Measurements from ENCODE around the gene KCNMB2.
"Not testable (repeated sequence)": the region's sequence is repeated elsewhere in the genome, so short reads cannot be mapped to it uniquely, and the experiment has no call there.

Gene KCNMB2

DNA sequence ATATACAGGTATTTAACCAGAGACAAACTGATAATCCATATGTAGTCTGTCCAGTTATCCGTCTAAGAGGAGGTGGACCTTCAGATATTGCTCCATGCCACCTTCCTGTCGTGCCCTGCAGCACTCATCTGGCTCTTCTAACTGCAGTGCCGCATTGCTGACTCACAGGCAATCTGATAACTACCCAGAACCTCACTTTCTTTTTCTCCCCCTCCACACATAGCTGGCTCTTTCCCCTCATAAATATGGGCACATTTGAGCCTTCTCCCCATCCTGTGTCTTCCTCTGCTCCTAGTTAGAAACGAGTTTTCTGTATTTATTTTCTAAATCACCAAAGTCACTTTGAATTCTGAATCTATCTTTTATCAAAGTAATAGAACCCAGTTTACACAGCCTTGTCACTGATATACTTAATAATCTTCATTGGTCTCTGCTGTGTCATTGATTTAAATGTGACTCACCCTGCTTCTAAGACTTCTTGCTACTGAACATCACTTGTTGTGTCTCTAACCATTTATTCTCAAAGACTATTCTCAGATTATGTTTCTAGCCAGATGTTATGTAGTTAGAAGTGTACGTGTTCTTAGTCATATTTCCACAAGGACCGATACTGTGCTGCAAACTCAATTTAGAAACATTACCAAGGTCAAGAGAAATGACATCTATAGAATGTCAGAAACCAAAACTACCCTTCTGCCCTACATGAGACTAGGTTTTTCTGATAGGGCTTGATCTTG, 17.4 kb upstream of the KCNMB2 start:
- DNase-seq (ENCODE audit: extremely low read depth in 1 of 2, low read depth in 1 of 2) = no peak

DNA sequence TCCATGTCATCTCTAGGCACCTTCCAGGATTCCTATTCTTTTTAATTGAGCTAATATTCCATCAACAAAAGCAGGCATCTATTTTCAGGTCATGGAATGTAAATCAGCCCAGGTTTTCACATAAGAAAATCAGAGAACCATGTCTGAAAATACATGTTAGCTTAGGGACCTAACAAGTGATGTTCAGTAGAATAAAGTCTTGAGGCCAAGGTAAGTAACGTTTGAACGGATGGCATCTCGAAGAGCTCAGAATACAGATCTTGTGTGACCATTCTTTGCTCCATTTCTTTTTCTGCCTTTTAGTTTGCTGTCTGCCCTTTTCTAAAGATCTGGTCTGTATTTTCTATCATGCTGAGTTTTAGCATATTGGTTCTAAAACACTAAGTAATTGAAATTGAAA, 16.5 kb upstream of the KCNMB2 start:
- DNase-seq (ENCODE audit: extremely low read depth in 1 of 2, low read depth in 1 of 2) = no peak

DNA sequence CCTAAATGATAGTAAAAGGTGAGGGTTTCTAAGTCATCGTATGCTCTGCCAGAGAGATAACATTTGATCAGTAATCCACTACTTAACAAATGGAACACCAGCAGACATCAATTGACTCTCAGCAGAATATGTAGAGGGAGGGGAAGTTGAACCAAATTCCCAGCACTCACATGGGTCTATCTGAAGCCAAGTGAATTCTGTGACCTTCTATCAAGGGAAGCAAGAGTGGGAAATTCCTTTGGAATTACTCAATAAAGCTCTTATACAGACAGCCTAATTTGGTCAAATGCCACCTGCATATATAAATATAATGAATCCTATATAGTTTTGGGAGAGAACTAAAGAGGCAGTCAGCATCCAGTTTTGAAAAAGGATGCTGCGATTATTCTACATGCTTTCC, 15.8 kb upstream of the KCNMB2 start:
- no peak for DNase-seq (ENCODE audit: extremely low read depth in 1 of 2, low read depth in 1 of 2)

DNA sequence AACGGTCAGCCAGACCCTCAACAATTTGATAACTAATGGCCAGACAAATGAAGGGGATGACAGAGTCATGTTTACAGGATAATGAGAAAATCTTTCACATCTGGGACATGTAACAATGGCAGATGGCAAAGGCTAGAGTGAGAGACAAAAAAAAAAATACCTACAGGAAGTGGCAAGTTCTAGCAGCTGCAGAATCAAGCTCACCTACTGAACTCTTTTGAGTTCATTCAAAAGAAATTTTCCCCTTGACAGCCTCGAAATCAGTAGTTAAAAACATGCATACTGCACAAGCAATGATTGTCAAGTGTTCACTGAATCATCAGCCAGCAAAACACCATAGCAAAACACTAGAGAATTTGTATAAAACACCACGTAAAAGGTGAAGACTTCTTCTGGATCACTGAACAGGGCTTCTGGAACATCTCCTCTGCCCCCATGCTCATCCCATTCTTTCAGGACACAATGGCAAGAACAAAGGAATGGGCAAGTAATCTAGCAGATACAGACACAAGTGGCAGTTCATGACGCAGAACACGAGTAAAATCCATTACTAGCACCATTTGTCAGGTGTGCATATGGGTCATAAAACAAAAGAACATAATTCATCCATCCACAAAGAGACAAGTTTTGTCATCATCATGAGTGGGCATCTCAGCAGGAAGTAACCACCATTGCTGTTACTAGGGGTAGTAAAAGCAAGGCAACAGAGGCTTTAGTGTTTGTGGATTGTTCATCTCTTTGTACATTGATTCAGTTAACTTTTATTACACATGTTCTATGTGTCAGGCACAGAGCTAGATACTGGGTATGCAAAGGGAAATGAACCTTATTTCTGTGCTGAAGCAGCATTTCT, 13.8 kb upstream of the KCNMB2 start:
- no peak for DNase-seq (ENCODE audit: extremely low read depth in 1 of 2, low read depth in 1 of 2)

DNA sequence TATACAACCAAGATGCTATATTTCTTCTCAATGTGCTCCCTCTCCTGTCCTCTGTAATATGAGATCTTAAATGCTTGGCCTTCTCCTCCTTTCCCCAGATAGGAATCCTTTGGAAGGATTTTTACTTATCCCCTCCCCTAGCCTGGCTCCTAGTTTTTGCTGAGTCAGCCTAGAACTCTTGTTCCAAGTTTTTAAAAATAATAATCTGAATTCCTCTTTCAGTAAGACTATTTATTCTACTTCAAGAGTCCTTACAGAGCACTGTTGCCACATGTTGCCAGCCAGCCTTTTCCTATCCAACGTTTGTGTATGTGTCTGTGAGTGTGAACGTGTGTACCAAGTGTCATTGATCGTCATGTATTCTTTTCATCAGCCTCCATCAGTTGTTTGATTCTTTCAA, 11.0 kb upstream of the KCNMB2 start:
- DNase-seq (ENCODE audit: extremely low read depth in 1 of 2, low read depth in 1 of 2) = no peak

DNA sequence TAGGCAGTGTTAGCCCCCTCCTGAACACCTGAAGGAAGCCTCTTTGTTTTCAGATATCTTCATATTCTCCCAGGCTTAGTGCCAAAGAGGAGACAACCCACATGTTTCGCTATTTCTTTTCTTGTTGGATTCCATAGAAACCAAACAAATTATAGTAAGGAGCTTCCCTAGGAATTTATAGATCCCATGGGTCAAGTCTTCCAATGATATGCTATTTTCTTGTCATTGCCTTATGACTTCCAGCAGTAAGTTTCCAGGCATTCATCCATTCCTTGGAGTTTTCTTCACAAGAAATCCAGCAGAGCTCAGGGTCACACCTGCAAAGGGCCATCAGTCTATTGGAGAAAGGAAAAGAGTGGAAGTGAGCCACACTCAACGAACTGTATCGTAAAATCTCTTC, 9.9 kb upstream of the KCNMB2 start:
- DNase-seq (ENCODE audit: extremely low read depth in 1 of 2, low read depth in 1 of 2) = no peak

DNA sequence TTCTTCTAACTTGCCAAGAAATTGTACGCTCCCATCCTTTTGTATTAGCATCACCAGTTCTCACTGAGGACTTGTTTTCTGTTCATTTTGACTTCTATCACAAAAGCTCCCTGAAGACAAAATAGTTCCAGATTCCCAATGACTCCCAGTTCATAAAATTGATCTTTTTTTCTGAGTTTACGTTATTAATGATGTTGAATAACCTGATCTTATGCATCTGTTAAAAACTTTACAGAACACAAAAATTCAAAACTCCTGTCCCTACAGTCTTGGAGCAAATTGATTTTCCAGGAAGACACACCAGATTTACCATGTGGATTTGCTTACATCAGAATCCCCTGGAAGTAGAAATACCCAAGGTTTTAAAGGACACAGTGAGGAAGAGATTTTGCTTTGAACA, 8.3 kb upstream of the KCNMB2 start:
- DNase-seq (ENCODE audit: extremely low read depth in 1 of 2, low read depth in 1 of 2) = no peak

DNA sequence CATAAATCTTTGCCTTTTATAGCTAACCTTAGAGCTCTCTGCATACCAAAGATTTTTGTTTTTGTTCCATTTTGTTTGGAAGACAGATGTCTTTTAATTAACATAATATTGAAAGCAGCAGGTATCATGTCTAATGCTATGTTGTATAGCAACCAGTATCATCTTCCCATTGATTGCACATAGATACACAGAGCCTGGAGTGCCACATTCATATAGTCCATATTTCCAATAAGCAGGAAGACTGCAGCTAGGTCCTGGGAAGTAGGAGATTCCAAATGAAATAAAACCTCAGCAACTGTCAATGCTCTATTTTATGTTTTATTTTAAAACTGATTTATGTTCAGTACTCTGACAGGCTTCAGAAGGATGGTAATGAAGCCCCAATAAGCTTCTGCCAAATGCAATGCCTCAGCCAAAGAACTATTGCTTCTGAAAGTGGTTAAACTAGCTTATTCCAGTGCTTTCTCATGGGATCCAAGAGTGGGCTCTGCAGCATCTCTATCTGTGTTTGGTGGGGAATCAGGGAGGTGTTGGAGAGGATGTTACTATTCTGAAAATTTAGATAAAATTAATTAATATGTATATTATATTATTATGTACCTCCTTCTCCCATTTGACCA, 6.5 kb upstream of the KCNMB2 start:
- no peak for DNase-seq (ENCODE audit: extremely low read depth in 1 of 2, low read depth in 1 of 2)

DNA sequence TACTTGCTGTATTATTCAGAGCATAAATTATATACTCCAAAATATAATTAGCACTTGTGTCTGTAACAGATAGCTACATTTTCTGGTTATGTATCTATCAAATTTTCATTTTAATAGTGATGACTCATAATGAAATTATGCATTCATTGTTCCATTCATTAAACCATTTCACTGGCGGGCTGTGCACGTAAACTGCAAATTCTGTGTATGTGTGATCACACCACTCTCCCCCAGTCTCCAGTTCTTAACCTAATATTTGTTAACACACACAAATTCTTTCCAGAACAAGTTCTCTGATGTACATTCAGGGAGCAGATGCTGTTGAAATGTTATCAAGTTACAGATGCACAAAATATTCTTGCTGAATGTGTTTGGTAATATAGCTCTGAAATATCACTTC, 3.8 kb upstream of the KCNMB2 start:
- DNase-seq (ENCODE audit: extremely low read depth in 1 of 2, low read depth in 1 of 2) = no peak

DNA sequence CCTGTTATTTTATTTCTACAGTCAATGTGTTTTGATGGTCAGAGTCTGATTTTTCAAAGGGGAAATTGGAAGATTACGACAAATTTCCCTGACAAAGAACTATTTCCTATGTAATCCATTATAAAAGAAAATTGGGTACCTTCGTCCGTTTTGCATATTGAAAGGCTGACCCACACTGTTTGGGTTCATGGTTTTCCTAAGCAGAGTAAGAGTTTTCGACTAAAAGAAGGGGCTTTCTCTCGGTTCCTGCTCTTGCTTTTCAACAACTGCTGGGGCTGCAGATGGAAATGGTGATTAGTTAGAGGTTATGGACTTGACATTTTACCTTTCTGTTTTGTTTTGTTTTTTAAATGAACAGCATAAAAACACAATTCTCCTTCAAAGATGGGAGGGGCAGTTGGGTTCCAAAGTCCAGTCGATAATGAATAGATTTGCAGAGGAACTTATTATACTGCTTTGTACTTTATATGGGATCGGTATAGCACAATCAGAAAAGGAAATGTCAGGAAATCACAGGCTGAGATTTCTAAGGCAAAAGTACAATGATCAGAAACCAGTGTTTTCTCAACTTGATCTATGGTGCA, 978 bp downstream of the KCNMB2 start:
- no peak for DNase-seq (ENCODE audit: extremely low read depth in 1 of 2, low read depth in 1 of 2)

DNA sequence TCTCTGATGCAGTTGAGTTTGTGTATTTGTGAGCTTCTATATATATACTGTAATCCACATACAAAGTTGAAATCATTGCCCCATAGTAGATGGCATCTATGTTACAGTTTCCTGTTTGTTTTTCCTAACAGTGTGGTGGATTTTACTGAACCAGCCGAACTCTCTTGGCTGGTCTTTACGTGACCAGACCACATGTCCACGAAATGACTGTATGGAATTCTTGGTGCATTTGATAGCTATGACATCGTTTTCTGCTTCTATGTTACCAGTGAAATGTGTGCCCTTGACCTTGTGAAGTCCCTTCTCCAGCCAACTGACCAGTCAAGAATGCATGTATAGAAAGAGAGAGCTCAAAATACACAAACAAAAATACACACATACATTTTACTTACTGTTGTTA, 1.8 kb downstream of the KCNMB2 start:
- DNase-seq (ENCODE audit: extremely low read depth in 1 of 2, low read depth in 1 of 2) = no peak

DNA sequence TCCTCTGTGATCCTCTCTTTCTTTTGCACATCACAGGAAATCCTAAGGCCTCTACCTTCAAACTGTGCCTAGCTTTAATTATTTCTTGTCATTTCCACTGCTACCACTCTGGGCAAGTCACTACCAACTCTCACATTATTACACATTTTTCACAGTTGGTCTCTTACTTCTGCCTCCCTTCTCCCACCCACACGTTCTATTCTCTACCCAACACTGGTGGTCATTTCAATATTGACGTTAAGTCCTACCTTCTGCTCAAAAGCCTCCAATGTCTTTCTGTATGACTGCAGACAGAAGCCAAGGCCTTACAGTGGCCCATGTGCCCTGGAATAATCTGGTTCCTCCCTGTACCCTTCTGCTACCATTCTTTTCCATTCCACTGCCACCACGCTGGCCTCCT, 3.9 kb downstream of the KCNMB2 start:
- no peak for DNase-seq (ENCODE audit: extremely low read depth in 1 of 2, low read depth in 1 of 2)

DNA sequence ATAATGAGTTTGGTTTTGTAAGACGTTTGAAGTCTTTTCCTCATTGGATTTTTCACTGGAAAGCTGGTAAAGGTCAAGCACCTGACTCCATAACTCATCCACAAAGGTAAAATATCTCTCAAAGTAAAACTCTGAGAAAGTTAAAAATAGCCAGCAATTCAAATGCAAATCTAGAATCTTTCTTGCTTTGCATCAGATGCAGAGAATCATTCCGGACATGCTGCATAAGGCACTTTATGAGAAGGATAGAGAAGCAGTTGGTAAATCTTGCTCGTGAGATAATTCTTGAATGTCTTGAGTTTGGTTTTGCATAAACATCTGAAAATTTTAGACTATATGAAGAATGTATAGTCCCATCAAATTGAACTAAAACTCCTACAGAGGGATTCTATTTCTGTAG, 9.1 kb downstream of the KCNMB2 start:
- no peak for DNase-seq (ENCODE audit: extremely low read depth in 1 of 2, low read depth in 1 of 2)

DNA sequence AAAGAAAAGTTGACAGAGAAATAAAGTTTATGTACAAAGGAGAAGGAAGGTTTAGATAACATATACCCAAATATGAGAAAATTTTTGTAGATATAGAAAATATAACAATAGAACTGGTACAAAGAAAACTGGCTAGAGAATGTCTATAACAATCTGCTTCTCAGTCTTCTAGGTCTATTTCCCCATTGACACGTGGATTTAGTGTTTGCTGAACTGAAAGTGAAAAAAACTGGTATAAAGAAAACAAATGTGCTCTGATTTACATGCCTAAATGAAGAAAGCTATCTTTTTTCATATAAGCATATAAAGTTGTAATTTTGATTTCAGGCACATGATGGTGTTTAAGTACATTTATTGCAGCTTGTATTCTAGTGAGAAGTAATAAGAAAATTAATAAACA, 9.8 kb downstream of the KCNMB2 start:
- DNase-seq (ENCODE audit: extremely low read depth in 1 of 2, low read depth in 1 of 2) = no peak

DNA sequence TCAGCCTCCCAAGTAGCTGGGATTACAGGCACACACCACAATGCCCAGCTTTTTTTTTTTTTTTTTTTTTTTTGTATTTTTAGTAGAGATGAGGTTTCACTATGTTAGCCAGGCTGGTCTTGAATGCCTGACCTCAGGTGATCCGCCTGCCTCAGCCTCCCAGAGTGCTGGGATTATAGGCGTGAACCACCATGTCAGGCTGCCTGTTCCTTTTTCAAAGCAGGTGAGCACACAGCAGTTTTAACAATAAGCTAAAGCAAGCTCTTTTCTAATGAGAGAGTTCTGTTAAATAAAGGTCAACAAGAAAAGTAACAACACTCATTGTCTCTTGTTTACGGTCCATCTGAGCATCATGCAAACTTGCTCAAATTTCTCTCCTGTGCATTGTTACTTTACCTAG, 13.2 kb downstream of the KCNMB2 start:
- not testable (repeated sequence) for DNase-seq (ENCODE audit: extremely low read depth in 1 of 2, low read depth in 1 of 2)

DNA sequence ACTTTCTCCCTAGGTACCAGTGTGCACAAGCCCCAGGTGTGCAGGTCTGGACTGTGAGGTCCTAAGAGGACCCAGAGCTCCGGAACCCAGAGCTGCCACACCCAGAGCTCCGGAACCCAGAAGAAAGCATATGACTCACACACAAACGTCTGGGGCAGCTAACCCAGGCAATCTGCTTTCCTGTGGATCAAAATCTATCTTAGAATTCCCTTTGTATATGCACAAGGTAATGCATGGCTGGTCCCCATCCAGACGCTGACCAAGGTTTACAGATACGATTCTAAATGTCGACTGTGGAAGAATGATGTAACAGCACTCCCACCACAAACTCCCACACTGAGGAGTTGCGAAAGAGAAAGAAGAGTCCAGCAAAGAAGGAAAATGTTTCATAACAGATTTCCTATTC, 15.7 kb downstream of the KCNMB2 start:
- no peak for DNase-seq (ENCODE audit: extremely low read depth in 1 of 2, low read depth in 1 of 2)

DNA sequence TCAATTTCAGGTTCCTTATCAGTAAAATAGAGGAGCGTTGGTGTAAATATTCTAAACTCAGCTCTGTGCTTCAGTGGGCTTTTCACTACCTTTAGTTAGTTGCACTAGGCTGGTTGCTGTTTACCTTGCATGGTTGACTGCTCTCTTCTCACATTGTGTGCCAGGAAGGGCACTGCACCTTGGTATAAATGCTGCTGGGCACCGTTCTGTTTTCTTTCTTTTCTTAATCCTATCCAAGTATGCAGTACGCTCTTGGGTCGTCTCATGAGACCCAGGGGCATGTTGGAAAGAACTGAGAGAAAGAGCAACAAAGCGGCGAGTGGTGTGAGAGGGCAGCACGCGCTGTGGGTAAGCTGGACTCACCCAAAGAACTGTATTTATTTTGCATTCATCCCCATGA, 22.4 kb downstream of the KCNMB2 start:
- no peak for DNase-seq (ENCODE audit: extremely low read depth in 1 of 2, low read depth in 1 of 2)

DNA sequence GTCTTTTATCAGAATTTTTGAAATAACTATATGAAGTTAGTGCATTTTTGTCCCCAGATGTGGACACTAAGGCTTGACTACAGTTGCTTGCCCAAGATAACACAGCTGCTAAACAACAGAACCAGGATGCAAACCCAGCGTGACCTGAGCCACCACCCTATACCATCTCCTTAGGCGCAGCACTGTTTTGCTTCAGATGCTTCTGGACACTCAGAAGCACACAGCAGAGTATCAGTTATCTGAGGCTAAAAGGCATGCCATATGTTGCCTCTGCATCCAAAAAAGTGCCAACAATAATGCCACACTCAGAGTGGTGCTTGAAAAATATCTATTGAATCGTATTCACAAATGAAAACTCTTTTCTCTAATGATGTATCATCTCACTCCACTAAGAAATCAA, 24.5 kb downstream of the KCNMB2 start:
- DNase-seq (ENCODE audit: extremely low read depth in 1 of 2, low read depth in 1 of 2) = no peak

DNA sequence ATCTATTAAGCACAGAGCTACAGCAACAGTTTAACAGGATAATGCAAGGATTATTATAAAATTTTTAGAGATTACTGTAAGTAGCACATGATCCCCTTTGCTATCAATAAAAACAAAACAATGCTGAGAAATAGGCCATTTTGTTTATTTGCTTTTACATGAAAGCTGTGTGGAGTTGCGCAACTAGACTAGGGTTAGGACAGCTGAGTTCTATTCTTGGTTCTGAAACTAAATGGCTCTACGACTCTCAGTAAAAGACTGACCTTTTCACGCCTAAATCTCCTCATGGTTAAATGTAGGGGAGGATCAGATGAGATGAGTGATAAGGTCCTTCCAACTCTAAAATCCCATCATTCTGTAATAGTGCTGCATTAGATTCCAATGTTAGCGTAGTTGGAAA, 25.0 kb downstream of the KCNMB2 start:
- no peak for DNase-seq (ENCODE audit: extremely low read depth in 1 of 2, low read depth in 1 of 2)

DNA sequence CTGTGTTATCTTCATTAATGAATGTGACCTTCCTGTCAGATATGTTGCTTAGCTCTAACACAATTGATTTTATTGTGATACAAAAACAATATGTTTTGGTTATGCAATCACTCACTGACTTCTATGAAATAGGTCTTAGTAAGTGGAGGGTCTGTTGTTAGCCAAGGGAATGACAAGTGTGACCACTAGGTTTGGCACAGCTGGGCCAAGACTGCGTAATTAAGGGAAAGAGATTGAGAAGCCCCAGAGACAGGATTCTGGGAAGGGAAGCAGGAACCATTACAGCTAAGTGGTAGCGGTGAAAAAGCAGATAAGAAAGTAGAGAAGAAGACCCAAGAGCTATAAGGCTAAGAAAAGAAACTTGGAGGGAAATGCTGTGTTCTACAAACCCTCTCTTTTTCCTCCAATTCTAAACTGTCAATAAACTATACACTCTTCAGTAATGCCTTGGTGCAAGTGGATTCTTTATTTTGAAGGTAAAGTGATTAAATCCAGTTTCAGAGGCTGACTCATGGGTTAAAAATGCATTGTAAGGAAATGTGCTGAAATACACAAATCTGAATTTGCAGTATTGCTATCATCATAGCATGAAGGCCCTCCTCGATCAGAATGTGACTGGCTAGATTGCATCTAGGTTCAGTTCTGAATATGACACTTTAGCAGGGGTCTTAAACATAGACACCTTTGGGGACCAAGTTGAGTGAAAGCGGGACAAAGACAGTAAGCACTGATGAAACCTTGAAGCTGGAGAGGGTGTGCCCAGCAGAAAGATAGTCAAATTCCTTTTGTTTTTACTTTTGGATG, 26.1 kb downstream of the KCNMB2 start:
- DNase-seq (ENCODE audit: extremely low read depth in 1 of 2, low read depth in 1 of 2) = no peak

DNA sequence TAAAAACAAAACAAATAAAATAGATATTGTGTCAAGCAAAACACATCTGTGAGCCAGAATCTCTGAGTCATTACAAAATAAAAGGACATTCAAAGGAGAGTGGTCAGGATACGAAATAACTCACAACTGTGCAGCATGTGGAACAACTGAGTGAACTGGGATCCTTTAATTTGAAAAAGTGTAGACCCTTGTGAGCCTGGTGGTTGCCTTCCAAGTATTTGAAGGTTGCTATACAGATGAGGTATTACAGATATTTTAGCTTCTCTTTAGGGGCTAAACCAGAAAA, 26.7 kb downstream of the KCNMB2 start:
- no peak for DNase-seq (ENCODE audit: extremely low read depth in 1 of 2, low read depth in 1 of 2)

All from activated CD8-positive, alpha-beta memory T cell treated with anti-CD3 and anti-CD28 coated beads for 1 hour (primary cell).